Dendritic cell treated with granulocyte-macrophage colony-stimulating factor and Interleukin-4, amounts not matched to agents 40 ng/mL and 50 ng/mL, for 4 days (primary cell): ENCODE results near the gene C2orf49.

Experiments used
- H3K27ac Mint-ChIP-seq: one replicate; pipeline ENCODE4 v1.8.0; 2022; ENCODE audit warnings: mild to moderate bottlenecking, mixed read lengths
- H3K27me3 Mint-ChIP-seq: one replicate; pipeline ENCODE4 v1.8.0; 2022; ENCODE audit warnings: mild to moderate bottlenecking, mixed read lengths
- H3K36me3 Mint-ChIP-seq: one replicate; pipeline ENCODE4 v1.8.0; 2022; ENCODE audit warnings: low read depth, mixed read lengths
- H3K4me1 Mint-ChIP-seq: one replicate; pipeline ENCODE4 v1.8.0; 2022; ENCODE audit warnings: low read depth, mixed read lengths
- H3K4me3 Mint-ChIP-seq: one replicate; pipeline ENCODE4 v1.8.0; 2022; ENCODE audit warnings: mild to moderate bottlenecking, moderate library complexity, mixed read lengths
- H3K9me3 Mint-ChIP-seq: one replicate; pipeline ENCODE4 v1.8.0; 2022; ENCODE audit warnings: mixed read lengths
- intact Hi-C: fragments of 100-400 bp; cut with micrococcal nuclease; formaldehyde crosslinking; loops from one replicate; pipeline ENCODE4 v1.15.0; 2022

C2orf49 gene

GRCh38 chr2:105361102-105361889, 24.0 kb downstream of the C2orf49 start:
- peaks cover 10% of the 10 kb centered on the region for H3K4me1 Mint-ChIP-seq
- peaks cover 12% of the 10 kb centered on the region for H3K9me3 Mint-ChIP-seq
- H3K36me3 Mint-ChIP-seq: peaks cover 51% of the 10 kb centered on the region
- H3K4me3 Mint-ChIP-seq: no peak overlapping the region
- no peak overlapping the region for H3K27ac Mint-ChIP-seq
- intact Hi-C loops: no loop called here
- peaks cover 3% of the 10 kb centered on the region for H3K27me3 Mint-ChIP-seq

DNA sequence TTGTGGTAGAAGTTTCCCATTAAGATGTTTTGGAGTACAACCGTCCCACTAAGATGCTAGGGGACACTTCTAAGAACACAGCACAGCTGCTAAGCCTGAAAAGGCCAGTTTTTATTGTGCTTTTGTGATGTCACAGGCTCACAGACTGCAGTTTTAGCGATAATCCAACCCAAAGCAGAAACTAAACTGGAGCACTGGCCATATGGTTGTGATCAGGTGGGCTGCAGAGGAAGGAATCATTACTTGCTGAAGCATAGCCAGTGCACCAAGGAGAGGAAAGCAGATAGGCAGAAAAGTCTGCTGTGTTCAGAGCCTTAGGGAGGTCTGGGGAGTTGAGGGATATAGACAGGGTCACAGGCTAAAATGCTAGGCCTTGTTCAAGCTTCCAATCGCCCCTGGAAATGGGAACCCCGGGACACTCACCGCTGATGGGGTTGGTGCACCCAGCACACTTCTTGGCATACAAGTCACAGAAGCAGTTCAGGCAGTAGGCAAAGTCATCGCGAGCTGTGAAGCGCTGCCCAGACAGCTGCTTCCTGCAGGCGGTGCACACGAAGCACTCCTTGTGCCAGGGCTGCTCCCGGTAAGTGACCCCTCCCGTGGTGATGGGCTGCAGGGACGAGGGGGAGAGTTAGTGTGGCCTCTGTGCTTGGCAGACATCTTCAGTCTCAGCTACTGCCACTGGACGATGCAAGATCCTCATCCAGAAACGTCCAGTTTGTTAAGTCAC, 25.7 kb downstream of the C2orf49 start:
- H3K27me3 Mint-ChIP-seq: peaks cover 3% of the 10 kb centered on the region
- no peaks in the 10 kb centered on the region for H3K9me3 Mint-ChIP-seq
- intact Hi-C loops: no loop called here
- peaks cover 10% of the 10 kb centered on the region for H3K4me1 Mint-ChIP-seq
- peaks cover 34% of the 10 kb centered on the region for H3K36me3 Mint-ChIP-seq
- H3K27ac Mint-ChIP-seq: no peak overlapping the region
- no peak overlapping the region for H3K4me3 Mint-ChIP-seq

DNA sequence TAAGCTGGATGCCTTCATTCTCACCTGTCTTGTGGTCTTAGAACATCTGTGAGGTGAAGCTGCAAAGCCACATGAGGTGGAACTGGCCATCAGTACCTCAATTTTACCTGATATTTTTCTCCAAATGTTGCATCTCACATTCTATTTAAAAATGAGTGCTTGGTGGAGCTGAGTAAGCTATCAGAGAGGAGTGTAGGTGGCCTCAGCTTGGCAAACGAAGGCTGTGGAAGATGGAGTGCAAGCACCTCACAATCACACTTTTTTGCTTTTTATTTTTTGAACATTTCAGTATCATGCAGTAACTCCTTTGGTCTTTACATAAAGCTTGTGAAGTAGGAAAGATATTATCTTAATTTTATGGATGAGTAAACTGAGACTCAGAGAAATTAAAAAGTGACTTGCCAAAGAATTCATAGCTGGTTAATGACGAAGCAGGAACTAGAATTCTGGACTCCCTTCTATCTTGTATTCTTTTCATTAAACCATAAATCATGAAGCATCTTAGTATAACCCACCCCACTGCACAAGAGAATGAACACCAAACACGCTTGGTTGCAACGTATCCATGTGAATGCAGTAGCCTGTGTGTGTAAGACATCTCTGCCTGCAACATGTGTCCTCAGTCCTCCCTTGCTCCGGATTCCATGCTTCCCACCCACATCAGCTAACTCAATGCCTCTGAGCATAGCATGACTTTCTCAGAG, 27.2 kb downstream of the C2orf49 start:
- Mint-ChIP-seq H3K27me3 (peaks cover 4% of the 10 kb centered on the region), H3K36me3 (peaks cover 21% of the 10 kb centered on the region), H3K4me3 (no peak overlapping the region), H3K9me3 (no peaks in the 10 kb centered on the region), H3K4me1 (peaks cover 10% of the 10 kb centered on the region), H3K27ac (no peak overlapping the region)
- intact Hi-C loops: no loop called here

GRCh38 chr2:105365206-105365605, 27.9 kb downstream of the C2orf49 start:
- Mint-ChIP-seq H3K27ac (no peak overlapping the region), H3K4me3 (no peak overlapping the region), H3K36me3 (peaks cover 15% of the 10 kb centered on the region), H3K9me3 (no peaks in the 10 kb centered on the region), H3K4me1 (peaks cover 10% of the 10 kb centered on the region), H3K27me3 (peaks cover 9% of the 10 kb centered on the region)
- intact Hi-C loops: no loop called here

DNA sequence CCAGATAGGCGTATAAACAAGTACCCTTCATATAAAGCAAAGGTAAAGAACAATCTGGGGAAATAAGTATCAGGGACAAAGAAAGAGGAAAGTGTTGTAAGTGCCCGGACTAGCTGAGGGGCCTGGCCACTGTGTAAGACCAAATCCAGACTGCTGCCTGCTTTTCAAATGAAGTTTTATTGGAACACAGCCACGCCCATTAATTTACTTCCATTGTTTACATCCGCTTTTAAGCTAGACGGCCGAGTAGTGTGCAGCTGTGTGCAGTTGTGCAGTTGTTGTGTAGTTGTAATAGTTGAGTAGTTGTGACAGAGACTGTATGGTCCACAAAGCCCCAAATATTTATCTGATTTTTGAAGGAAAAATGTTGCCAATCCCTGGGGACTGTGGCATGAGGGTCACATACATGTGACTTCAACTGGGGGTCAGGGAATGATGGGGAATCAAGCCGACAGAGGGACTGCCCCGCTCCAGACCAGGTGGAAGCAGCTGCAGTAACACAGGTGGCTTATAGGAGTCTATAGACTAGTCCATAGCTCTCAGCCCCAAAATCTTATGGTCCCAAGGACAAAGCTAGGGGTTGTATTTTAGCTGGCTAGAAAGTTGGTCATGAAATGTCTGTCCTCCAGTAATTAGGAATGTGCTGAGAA, 31.5 kb downstream of the C2orf49 start:
- intact Hi-C loops: no loop called here

DNA sequence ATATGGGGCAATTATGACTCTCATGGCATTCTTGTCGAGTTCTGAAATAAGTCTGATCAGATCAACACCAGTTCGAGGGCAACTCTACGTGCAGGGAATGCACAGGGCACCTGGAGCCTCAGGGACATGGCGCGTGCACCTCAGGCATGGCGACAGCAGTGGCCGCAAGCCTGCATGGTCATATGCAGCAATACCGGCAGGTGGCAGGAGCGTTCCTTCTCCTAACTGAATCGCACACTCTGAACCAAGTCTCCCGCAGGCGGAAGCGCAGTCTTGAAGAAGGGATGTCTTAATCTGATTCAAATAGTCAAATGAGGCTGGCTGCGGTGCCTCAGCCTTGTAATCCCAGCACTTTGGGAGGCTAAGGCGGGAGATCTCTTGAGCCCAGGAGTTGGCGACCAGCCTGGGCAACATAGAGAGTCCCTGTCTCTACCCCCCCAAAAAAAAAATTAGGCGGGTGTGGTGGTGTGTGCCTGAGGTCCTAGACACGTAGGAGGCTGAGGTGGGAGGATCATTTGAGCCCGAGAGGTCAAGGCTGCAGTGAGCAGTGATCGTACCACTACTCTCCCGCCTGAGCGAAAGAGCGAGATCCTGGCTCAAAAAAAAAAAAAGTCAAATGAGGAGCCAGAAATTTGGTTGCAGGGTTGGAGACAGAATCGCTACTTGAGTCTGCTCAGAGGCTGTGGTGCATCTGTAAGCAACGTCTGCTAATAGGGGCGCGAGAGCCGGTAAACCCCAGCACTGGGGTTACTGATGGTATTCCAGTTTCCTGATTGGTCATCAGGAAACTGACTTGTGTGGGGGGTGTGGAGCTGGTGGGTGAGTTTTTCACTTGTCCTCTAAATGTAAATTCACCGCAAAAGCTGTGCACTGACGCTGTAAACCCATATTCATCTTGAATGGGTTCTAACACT, 32.7 kb downstream of the C2orf49 start:
- Mint-ChIP-seq H3K27me3 (peaks cover 10% of the 10 kb centered on the region), H3K9me3 (no peaks in the 10 kb centered on the region), H3K36me3 (no peaks in the 10 kb centered on the region), H3K4me3 (no peak overlapping the region), H3K4me1 (peaks cover 6% of the 10 kb centered on the region), H3K27ac (no peak overlapping the region)
- intact Hi-C loops: loop anchor here (1.0 kb wide), 2 partner anchors 151 to 175 kb away; no protein-coding TSS in a partner anchor

More for the DNA sequence above, 31.5 kb downstream of the C2orf49 start:
- Mint-ChIP-seq H3K9me3 (no peaks in the 10 kb centered on the region), H3K4me3 (no peak overlapping the region), H3K36me3 (no peaks in the 10 kb centered on the region), H3K27me3 (peaks cover 7% of the 10 kb centered on the region), H3K4me1 (peaks cover 6% of the 10 kb centered on the region), H3K27ac (no peak overlapping the region)

- intact Hi-C loops: no loop called here
- Mint-ChIP-seq H3K36me3 (no peaks in the 10 kb centered on the region), H3K27me3 (peaks cover 10% of the 10 kb centered on the region), H3K9me3 (no peaks in the 10 kb centered on the region), H3K27ac (no peak overlapping the region), H3K4me3 (no peak overlapping the region), H3K4me1 (no peaks in the 10 kb centered on the region)
These were observed 33.8 kb downstream of the C2orf49 start for GRCh38 chr2:105371156-105371555.

DNA sequence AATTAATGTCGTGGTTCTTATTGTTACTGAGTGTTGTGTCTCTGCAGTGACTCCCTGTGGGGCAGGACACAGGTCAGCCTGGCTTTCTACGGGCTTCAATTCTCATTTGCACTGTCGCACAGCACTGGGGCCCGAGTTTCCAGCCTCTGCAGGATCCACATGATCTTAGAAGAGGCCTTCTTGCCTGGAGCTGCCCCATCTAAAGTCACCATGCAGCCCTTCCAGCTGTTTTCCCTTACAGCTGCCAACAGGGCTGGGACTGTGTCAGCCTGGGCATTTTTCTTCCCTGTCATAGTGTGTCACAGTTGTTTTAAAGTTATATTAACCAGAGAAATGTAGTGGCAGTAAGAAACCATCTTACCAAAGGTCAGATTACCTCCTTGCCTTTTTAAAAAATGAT, 34.5 kb downstream of the C2orf49 start:
- Mint-ChIP-seq H3K36me3 (no peaks in the 10 kb centered on the region), H3K27ac (no peak overlapping the region), H3K4me3 (no peak overlapping the region), H3K9me3 (no peaks in the 10 kb centered on the region), H3K27me3 (peaks cover 10% of the 10 kb centered on the region), H3K4me1 (no peaks in the 10 kb centered on the region)
- intact Hi-C loops: no loop called here

- Mint-ChIP-seq H3K9me3 (no peaks in the 10 kb centered on the region), H3K36me3 (no peaks in the 10 kb centered on the region), H3K4me1 (no peaks in the 10 kb centered on the region), H3K4me3 (no peak overlapping the region), H3K27me3 (peaks cover 10% of the 10 kb centered on the region), H3K27ac (no peak overlapping the region)
- intact Hi-C loops: no loop called here
These were observed 36.0 kb downstream of the C2orf49 start for GRCh38 chr2:105373344-105373781.

DNA sequence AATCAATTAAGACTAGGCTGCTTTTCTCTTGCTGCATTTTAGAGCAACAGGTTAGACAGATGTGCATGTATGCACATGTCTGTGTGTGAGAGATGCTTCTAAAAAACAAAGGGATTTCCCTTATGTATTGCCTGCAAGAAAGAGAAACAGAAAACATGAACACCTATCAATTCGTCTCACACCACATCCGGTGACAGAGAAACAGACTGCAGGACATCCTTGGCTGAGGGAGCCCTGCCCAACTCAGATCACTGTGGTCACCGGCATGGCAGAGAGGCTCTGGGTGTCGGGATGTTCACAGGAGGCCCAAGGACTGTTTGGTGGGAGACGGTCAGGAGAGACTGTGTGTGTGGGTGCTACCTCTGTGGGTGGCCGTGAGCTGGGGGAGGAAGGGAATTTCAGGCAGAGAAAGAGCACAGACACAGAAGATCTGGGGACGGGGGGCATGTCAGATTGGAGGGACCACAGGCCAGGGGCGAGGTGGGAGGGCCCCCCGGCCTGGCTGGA, 36.6 kb downstream of the C2orf49 start:
- H3K4me3 Mint-ChIP-seq: no peak overlapping the region
- no peaks in the 10 kb centered on the region for H3K36me3 Mint-ChIP-seq
- no peaks in the 10 kb centered on the region for H3K4me1 Mint-ChIP-seq
- intact Hi-C loops: no loop called here
- H3K27ac Mint-ChIP-seq: no peak overlapping the region
- H3K27me3 Mint-ChIP-seq: peaks cover 10% of the 10 kb centered on the region
- no peaks in the 10 kb centered on the region for H3K9me3 Mint-ChIP-seq

GRCh38 chr2:105375001-105375561, 37.7 kb downstream of the C2orf49 start:
- intact Hi-C loops: no loop called here
- Mint-ChIP-seq H3K27ac (no peak overlapping the region), H3K4me3 (no peak overlapping the region), H3K27me3 (peaks cover 6% of the 10 kb centered on the region), H3K4me1 (peaks cover 8% of the 10 kb centered on the region), H3K36me3 (no peaks in the 10 kb centered on the region), H3K9me3 (no peaks in the 10 kb centered on the region)

DNA sequence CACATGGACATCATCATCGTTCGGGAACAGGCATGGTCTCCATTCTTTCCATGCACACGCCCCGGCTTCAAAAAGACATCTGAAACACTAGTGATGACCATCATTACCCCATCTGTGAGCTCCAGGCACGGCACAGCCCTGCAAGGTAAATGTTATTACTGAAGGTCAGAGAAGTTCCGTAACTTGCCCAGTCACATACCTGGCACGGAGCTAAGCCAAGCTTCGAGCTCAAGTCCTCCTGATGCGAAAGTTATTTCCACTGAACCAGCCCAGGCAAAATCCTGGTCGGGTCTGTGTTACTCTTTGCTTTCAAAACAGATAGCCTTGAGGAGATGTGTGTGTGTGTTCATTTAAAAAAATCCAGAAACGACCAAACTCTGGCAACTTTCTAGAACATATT, 38.7 kb downstream of the C2orf49 start:
- no peaks in the 10 kb centered on the region for H3K36me3 Mint-ChIP-seq
- intact Hi-C loops: no loop called here
- no peak overlapping the region for H3K27ac Mint-ChIP-seq
- H3K4me3 Mint-ChIP-seq: no peak overlapping the region
- H3K9me3 Mint-ChIP-seq: no peaks in the 10 kb centered on the region
- peaks cover 3% of the 10 kb centered on the region for H3K27me3 Mint-ChIP-seq
- H3K4me1 Mint-ChIP-seq: peaks cover 17% of the 10 kb centered on the region
